GM23248 (cell line): ENCODE data around the gene KDM5B. TPM values are rescaled to one million over a fixed set of nuclear protein-coding genes. Genes with fewer than 3 reads are reported as not detected.

Source experiments
- DNase-seq: peaks from one replicate; pipeline ENCODE4 v3.0.0-alpha.2; 2015
- H2AFZ ChIP-seq: fragments of 200-600 bp; sonication (generic); 2 replicates; pipeline ENCODE4 v1.6.1; 2016; ENCODE audit warnings: antibody characterized with exemption
- H3F3A ChIP-seq: fragments of 200-600 bp; sonication (generic); 2 replicates; pipeline ENCODE4 v1.6.1; 2016; ENCODE audit warnings: mild to moderate bottlenecking, antibody characterized with exemption, mixed run types; ENCODE audit not compliant: insufficient read depth
- H3K27ac ChIP-seq: fragments of 200-600 bp; sonication (generic); 2 replicates; pipeline ENCODE4 v1.5.1; 2016; ENCODE audit warnings: mild to moderate bottlenecking
- H3K27me3 ChIP-seq: fragments of 200-600 bp; sonication (generic); replicated peaks from 2 replicates; pipeline ENCODE4 v1.6.1; 2016; ENCODE audit warnings: mild to moderate bottlenecking; ENCODE audit not compliant: insufficient read depth
- H3K36me3 ChIP-seq: fragments of 200-600 bp; sonication (generic); 2 replicates; pipeline ENCODE4 v1.6.1; 2016; ENCODE audit warnings: low read depth, mild to moderate bottlenecking
- H3K4me1 ChIP-seq: fragments of 200-600 bp; sonication (generic); 2 replicates; pipeline ENCODE4 v1.6.1; 2016; ENCODE audit warnings: mild to moderate bottlenecking; ENCODE audit not compliant: insufficient read depth
- H3K4me2 ChIP-seq: fragments of 200-600 bp; sonication (generic); one replicate; pipeline ENCODE4 v1.6.1; 2016; ENCODE audit warnings: mild to moderate bottlenecking; ENCODE audit not compliant: unreplicated experiment
- H3K4me3 ChIP-seq: fragments of 200-600 bp; sonication (generic); 2 replicates; pipeline ENCODE4 v1.5.1; 2016; ENCODE audit warnings: mild to moderate bottlenecking
- H3K79me2 ChIP-seq: fragments of 200-600 bp; sonication (generic); 2 replicates; pipeline ENCODE4 v1.6.1; 2016; ENCODE audit warnings: mild to moderate bottlenecking; ENCODE audit not compliant: insufficient read depth
- H3K9ac ChIP-seq: fragments of 200-600 bp; sonication (generic); 2 replicates; pipeline ENCODE4 v1.6.1; 2016; ENCODE audit warnings: mild to moderate bottlenecking
- H3K9me2 ChIP-seq: fragments of 200-600 bp; sonication (generic); 2 replicates; pipeline ENCODE4 v1.6.1; 2016; ENCODE audit warnings: mixed run types, mild to moderate bottlenecking, moderate library complexity; ENCODE audit not compliant: insufficient read depth
- H3K9me3 ChIP-seq: fragments of 200-600 bp; sonication (generic); one replicate; pipeline ENCODE4 v1.6.1; 2017; ENCODE audit warnings: low read depth
- H4K20me1 ChIP-seq: fragments of 200-600 bp; sonication (generic); 2 replicates; pipeline ENCODE4 v1.6.0; 2016; ENCODE audit not compliant: insufficient read depth
- EZH2 ChIP-seq: fragments of 200-600 bp; sonication (generic); IDR thresholded peaks from 2 replicates; pipeline ENCODE4 v1.6.1; 2018; ENCODE audit warnings: antibody characterized with exemption, mild to moderate bottlenecking; ENCODE audit not compliant: insufficient read depth, poor library complexity, severe bottlenecking
- EZH2phosphoT487 ChIP-seq: fragments of 200-600 bp; sonication (generic); IDR thresholded peaks from 2 replicates; pipeline ENCODE4 v1.6.1; 2018; ENCODE audit warnings: antibody characterized with exemption, moderate library complexity, mild to moderate bottlenecking, low read depth; ENCODE audit not compliant: insufficient read depth
- WGBS, 2 experiments: methylation state at CpG; one replicate each; pipeline ENCODE4 v1.1.6; 2015 to 2017; ENCODE audit warnings: low lambda C conversion rate in 2 of 2, low coverage in 1 of 2; ENCODE audit errors: missing lambda C conversion rate in 2 of 2; 5-methylcytosine and 5-hydroxymethylcytosine counted together
- in situ Hi-C: fragments of 300-500 bp; cut with MboI; formaldehyde crosslinking; loops from 2 replicates; pipeline ENCODE4 v1.15.0; 2020
- polyA plus RNA-seq: library from polyadenylated mRNA; unstranded; fragments of >200 nt; fragmentation: Nextera tagmentation; extraction: Ambion mirVana; gene quantifications from 2 replicates; pipeline ENCODE4 v1.2.1, GENCODE V29; 2016
- total RNA-seq: library from RNA; depleted of rRNA; stranded (reverse); fragments of >200 nt; shearing (Covaris generic); gene quantifications from 2 replicates; pipeline ENCODE4 v1.2.3, GENCODE V29; 2014

The KDM5B gene
- total and polyA plus RNA-seq, 2 experiments from 2014 or later: 64.3 to 79.5 TPM

DNA sequence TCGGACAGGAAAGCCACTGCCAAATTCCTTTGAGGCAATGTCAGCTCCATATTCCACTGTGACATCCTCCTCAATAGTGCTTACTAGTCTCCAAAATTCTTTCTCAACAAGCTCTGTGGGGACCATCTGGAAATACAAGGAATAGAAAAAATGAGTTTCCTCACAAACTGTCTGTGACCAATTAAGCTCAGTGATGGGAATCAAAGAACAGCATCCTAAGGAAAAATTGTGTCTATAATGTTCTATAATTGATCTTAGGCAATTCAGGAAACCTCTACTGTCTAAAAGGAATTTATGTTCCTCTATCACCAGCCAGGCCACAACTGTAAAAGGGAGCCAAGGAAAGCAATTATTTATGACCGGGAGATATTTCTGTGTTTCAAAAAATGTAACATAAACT, 51.8 kb downstream of the KDM5B start:
- in situ Hi-C loops: no loop called here
- no peak for DNase-seq
- H3K4me1 ChIP-seq: no peaks in the 10 kb centered on the region
- H3K27me3 ChIP-seq: no peaks in the 10 kb centered on the region
- peaks cover 26% of the 10 kb centered on the region; the same call in 1 of the 2 replicates for H3F3A ChIP-seq
- no peak overlapping the region for H3K4me3 ChIP-seq
- H3K27ac ChIP-seq: no peak overlapping the region
- peaks cover 48% of the 10 kb centered on the region for H3K79me2 ChIP-seq
- H3K9ac ChIP-seq: no peak overlapping the region
- no peak overlapping the region for H3K4me2 ChIP-seq
- H3K36me3 ChIP-seq: peaks cover 96% of the 10 kb centered on the region
- no peak overlapping the region for H2AFZ ChIP-seq
- TF ChIP-seq EZH2phosphoT487: no peak
- no peak for TF ChIP-seq EZH2
- H3K9me2 ChIP-seq: no peaks in the 10 kb centered on the region
- no peaks in the 10 kb centered on the region for H3K9me3 ChIP-seq
- H4K20me1 ChIP-seq: no peaks in the 10 kb centered on the region
- WGBS, 2 experiments: 50 to 57% methylated on average over 2 of the region's 2 CpGs

DNA sequence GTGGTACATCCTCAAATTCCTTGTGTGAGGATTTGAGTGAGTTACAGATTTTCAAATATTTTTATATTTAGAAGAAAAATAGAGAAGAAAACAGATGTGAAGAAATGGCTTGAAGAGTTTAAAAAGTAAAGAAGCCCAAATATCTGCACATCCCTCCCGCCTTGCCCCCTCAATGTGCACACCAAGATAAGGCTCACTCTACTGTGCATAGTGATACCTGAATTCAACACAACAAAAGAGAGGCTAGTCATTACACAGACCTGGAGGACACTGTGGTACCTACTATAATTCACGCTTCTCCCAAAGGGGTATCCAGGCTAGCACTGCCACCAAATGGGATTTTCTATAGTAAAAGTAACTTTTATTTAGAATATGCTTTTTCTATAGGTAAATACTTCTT, 53.9 kb downstream of the KDM5B start:
- H3F3A ChIP-seq: peaks cover 26% of the 10 kb centered on the region; the same call in 1 of the 2 replicates
- DNase-seq: no peak
- no peak overlapping the region for H3K9ac ChIP-seq
- H3K9me3 ChIP-seq: no peaks in the 10 kb centered on the region
- H3K79me2 ChIP-seq: peaks cover 42% of the 10 kb centered on the region
- in situ Hi-C loops: no loop called here
- H3K27me3 ChIP-seq: no peaks in the 10 kb centered on the region
- no peaks in the 10 kb centered on the region for H3K9me2 ChIP-seq
- no peak overlapping the region for H3K27ac ChIP-seq
- peaks cover 96% of the 10 kb centered on the region for H3K36me3 ChIP-seq
- H2AFZ ChIP-seq: no peak overlapping the region
- H3K4me2 ChIP-seq: no peak overlapping the region
- H3K4me3 ChIP-seq: no peak overlapping the region
- H4K20me1 ChIP-seq: no peaks in the 10 kb centered on the region
- H3K4me1 ChIP-seq: no peaks in the 10 kb centered on the region
- TF ChIP-seq EZH2: no peak
- TF ChIP-seq EZH2phosphoT487: no peak
- 95 to 100% methylated on average over 2 of the region's 2 CpGs for WGBS, 2 experiments

DNA sequence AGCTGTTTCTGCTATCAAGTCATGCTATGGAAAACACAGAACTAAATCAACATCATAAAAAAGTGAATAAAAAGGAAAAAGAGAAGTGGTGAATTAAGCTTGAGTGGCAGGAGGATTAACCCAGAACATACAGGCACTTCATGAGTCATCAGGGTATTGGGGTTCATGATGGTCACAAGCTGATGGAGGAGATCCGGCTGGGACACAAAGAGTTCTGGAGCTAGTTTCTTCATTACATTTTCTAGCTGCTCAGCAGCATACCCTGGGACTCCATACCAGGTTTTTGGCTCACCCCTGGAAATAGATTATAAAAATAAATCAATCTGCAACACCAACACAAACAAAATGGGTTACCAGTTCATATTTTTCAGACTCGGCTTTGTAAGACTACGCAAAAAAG, 55.4 kb downstream of the KDM5B start:
- no peaks in the 10 kb centered on the region for H3K27me3 ChIP-seq
- no peaks in the 10 kb centered on the region for H4K20me1 ChIP-seq
- no peak overlapping the region for H3K4me3 ChIP-seq
- in situ Hi-C loops: no loop called here
- TF ChIP-seq EZH2 (no peak), EZH2phosphoT487 (no peak)
- DNase-seq: no peak
- H3F3A ChIP-seq: peaks cover 30% of the 10 kb centered on the region; the same call in 1 of the 2 replicates
- no peaks in the 10 kb centered on the region for H3K4me1 ChIP-seq
- no peak overlapping the region for H3K27ac ChIP-seq
- no peak overlapping the region for H2AFZ ChIP-seq
- H3K9me2 ChIP-seq: no peaks in the 10 kb centered on the region
- no peak overlapping the region for H3K9ac ChIP-seq
- H3K79me2 ChIP-seq: peaks cover 44% of the 10 kb centered on the region
- no peak overlapping the region for H3K4me2 ChIP-seq
- H3K36me3 ChIP-seq: peaks cover 96% of the 10 kb centered on the region
- 61 to 69% methylated on average over 3 of the region's 3 CpGs for WGBS, 2 experiments
- H3K9me3 ChIP-seq: no peaks in the 10 kb centered on the region

GRCh38 chr1:202750761-202751160, 57.5 kb downstream of the KDM5B start:
- no peaks in the 10 kb centered on the region for H3K4me1 ChIP-seq
- H3K36me3 ChIP-seq: peaks cover 94% of the 10 kb centered on the region
- peak; percentile 10 for DNase-seq
- H3K79me2 ChIP-seq: peaks cover 41% of the 10 kb centered on the region
- no peaks in the 10 kb centered on the region for H3K9me2 ChIP-seq
- TF ChIP-seq EZH2: no peak
- no peak for TF ChIP-seq EZH2phosphoT487
- no peak overlapping the region for H3K4me2 ChIP-seq
- no peaks in the 10 kb centered on the region for H3K9me3 ChIP-seq
- no peak overlapping the region for H3K4me3 ChIP-seq
- 93 to 94% methylated on average over 1 of the region's 1 CpG for WGBS, 2 experiments
- no peak overlapping the region for H2AFZ ChIP-seq
- H3K27ac ChIP-seq: no peak overlapping the region
- in situ Hi-C loops: no loop called here
- no peaks in the 10 kb centered on the region for H4K20me1 ChIP-seq
- H3K9ac ChIP-seq: no peak overlapping the region
- H3F3A ChIP-seq: peaks cover 39% of the 10 kb centered on the region
- no peaks in the 10 kb centered on the region for H3K27me3 ChIP-seq

- Histone ChIP-seq H3K4me1 (no peaks in the 10 kb centered on the region), H3K9me2 (no peaks in the 10 kb centered on the region), H3K4me2 (no peak overlapping the region), H3K9ac (no peak overlapping the region), H3K27me3 (no peaks in the 10 kb centered on the region), H3K79me2 (peaks cover 42% of the 10 kb centered on the region), H3K9me3 (no peaks in the 10 kb centered on the region), H3K27ac (no peak overlapping the region), H3F3A (peaks cover 41% of the 10 kb centered on the region), H2AFZ (no peak overlapping the region), H3K4me3 (no peak overlapping the region), H4K20me1 (no peaks in the 10 kb centered on the region), H3K36me3 (peaks cover 94% of the 10 kb centered on the region)
- TF ChIP-seq EZH2: no peak
- no peak for TF ChIP-seq EZH2phosphoT487
- 88 to 95% methylated on average over 2 of the region's 2 CpGs for WGBS, 2 experiments
- in situ Hi-C loops: no loop called here
- DNase-seq: no peak
These were observed 58.2 kb downstream of the KDM5B start for GRCh38 chr1:202750024-202750423.
